MM.1S (cell line): Measurements from ENCODE around the gene LEUTX.
A peak's percentile ranks its signal among the peaks of the same experiment; 100 is the strongest.

Experiments used
- DNase-seq: peaks from one replicate; pipeline ENCODE4 v3.0.0-alpha.2; 2015
- H2AFZ ChIP-seq: fragments of 300-600 bp; sonication (generic); 2 replicates; pipeline ENCODE4 v1.6.0; 2016; ENCODE audit warnings: antibody characterized with exemption, low read length
- H3F3A ChIP-seq: fragments of 300-600 bp; sonication (generic); 2 replicates; pipeline ENCODE4 v1.6.1; 2016; ENCODE audit warnings: mild to moderate bottlenecking, antibody characterized with exemption, low read length, moderate library complexity, mixed read lengths; ENCODE audit not compliant: insufficient read depth
- H3K27ac ChIP-seq: fragments of 300-600 bp; sonication (generic); 2 replicates; pipeline ENCODE4 v1.5.1; 2016; ENCODE audit warnings: mild to moderate bottlenecking, low read length
- H3K27me3 ChIP-seq: fragments of 300-600 bp; sonication (generic); replicated peaks from 2 replicates; pipeline ENCODE4 v1.6.0; 2016; ENCODE audit warnings: low read length; ENCODE audit not compliant: insufficient read depth
- H3K36me3 ChIP-seq: fragments of 300-600 bp; sonication (generic); replicated peaks from 2 replicates; pipeline ENCODE4 v1.6.1; 2016; ENCODE audit warnings: mild to moderate bottlenecking, low read length, mixed read lengths; ENCODE audit not compliant: insufficient read depth
- H3K4me1 ChIP-seq: fragments of 300-600 bp; sonication (generic); 2 replicates; pipeline ENCODE4 v1.6.1; 2016; ENCODE audit warnings: low read length, mixed read lengths
- H3K4me2 ChIP-seq: fragments of 300-600 bp; sonication (generic); 2 replicates; pipeline ENCODE4 v1.6.0; 2016; ENCODE audit warnings: low read depth, low read length
- H3K4me3 ChIP-seq: fragments of 300-600 bp; sonication (generic); 2 replicates; pipeline ENCODE4 v1.5.1; 2016; ENCODE audit warnings: low read length, mixed read lengths
- H3K79me2 ChIP-seq: fragments of 300-600 bp; sonication (generic); 2 replicates; pipeline ENCODE4 v1.6.1; 2016; ENCODE audit warnings: mixed run types, low read length, mixed read lengths
- H3K9ac ChIP-seq: fragments of 300-600 bp; sonication (generic); 2 replicates; pipeline ENCODE4 v1.6.1; 2016; ENCODE audit warnings: low read length, mixed read lengths
- H3K9me2 ChIP-seq: fragments of 300-600 bp; sonication (generic); replicated peaks from 2 replicates; pipeline ENCODE4 v1.6.1; 2016; ENCODE audit warnings: mild to moderate bottlenecking, low read length, mixed read lengths; ENCODE audit not compliant: insufficient read depth
- H3K9me3 ChIP-seq: fragments of 300-600 bp; sonication (generic); replicated peaks from 2 replicates; pipeline ENCODE4 v1.6.1; 2016; ENCODE audit warnings: mild to moderate bottlenecking, low read length, mixed read lengths; ENCODE audit not compliant: insufficient read depth
- H4K20me1 ChIP-seq: fragments of 300-600 bp; sonication (generic); 2 replicates; pipeline ENCODE4 v1.6.1; 2016; ENCODE audit warnings: mild to moderate bottlenecking, low read length, moderate library complexity, mixed read lengths; ENCODE audit not compliant: insufficient read depth
- EZH2 ChIP-seq: fragments of 300-600 bp; sonication (generic); optimal IDR thresholded peaks from 2 replicates; pipeline ENCODE3; 2017; ENCODE audit warnings: low read depth, mild to moderate bottlenecking, antibody characterized with exemption, low read length, mixed read lengths
- EZH2phosphoT487 ChIP-seq: fragments of 300-600 bp; sonication (generic); IDR thresholded peaks from 2 replicates; pipeline ENCODE4 v1.6.1; 2018; ENCODE audit warnings: antibody characterized with exemption, low read length
- TF ChIP-seq, protein P1 (sequence below): fragments of 300-600 bp; sonication (generic); IDR thresholded peaks from 2 replicates; pipeline ENCODE4 v1.5.1; 2016; ENCODE audit warnings: antibody characterized with exemption, low read length, mixed read lengths

The LEUTX gene

DNA sequence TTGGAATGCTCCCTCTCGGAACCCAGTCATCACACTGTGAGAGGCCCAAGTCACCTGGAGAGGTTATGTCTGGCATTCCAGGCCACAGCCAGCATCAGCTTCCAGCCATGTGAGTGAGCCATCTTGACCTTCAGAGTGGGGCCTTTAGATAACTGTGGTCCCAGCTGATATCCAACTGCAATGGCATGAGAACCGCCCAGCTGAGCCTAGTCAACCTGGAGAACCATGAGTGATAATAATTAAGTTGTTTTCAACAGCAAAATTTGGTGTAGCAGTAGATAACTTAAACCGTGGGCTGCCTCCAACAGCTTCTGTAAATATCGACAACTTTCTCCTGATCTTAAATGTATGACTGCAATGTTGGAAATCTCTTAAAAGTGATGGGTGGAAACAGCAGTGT lies 30.7 kb downstream of the LEUTX start:
- H3K79me2 ChIP-seq = no peaks in the 10 kb centered on the region
- no peaks in the 10 kb centered on the region for H3K9me2 ChIP-seq
- no peak overlapping the region for H3K4me3 ChIP-seq
- no peak overlapping the region for H2AFZ ChIP-seq
- TF ChIP-seq EZH2 (no peak), EZH2phosphoT487 (no peak)
- TF ChIP-seq, protein P1, sequence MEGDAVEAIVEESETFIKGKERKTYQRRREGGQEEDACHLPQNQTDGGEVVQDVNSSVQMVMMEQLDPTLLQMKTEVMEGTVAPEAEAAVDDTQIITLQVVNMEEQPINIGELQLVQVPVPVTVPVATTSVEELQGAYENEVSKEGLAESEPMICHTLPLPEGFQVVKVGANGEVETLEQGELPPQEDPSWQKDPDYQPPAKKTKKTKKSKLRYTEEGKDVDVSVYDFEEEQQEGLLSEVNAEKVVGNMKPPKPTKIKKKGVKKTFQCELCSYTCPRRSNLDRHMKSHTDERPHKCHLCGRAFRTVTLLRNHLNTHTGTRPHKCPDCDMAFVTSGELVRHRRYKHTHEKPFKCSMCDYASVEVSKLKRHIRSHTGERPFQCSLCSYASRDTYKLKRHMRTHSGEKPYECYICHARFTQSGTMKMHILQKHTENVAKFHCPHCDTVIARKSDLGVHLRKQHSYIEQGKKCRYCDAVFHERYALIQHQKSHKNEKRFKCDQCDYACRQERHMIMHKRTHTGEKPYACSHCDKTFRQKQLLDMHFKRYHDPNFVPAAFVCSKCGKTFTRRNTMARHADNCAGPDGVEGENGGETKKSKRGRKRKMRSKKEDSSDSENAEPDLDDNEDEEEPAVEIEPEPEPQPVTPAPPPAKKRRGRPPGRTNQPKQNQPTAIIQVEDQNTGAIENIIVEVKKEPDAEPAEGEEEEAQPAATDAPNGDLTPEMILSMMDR = no peak
- H3F3A ChIP-seq = no peaks in the 10 kb centered on the region
- no peaks in the 10 kb centered on the region for H3K4me1 ChIP-seq
- H3K27ac ChIP-seq = no peak overlapping the region
- no peak overlapping the region for H3K4me2 ChIP-seq
- H4K20me1 ChIP-seq = no peaks in the 10 kb centered on the region
- H3K9ac ChIP-seq = no peak overlapping the region
- no peaks in the 10 kb centered on the region for H3K9me3 ChIP-seq
- no peak for DNase-seq
- no peaks in the 10 kb centered on the region for H3K27me3 ChIP-seq
- no peaks in the 10 kb centered on the region for H3K36me3 ChIP-seq

DNA sequence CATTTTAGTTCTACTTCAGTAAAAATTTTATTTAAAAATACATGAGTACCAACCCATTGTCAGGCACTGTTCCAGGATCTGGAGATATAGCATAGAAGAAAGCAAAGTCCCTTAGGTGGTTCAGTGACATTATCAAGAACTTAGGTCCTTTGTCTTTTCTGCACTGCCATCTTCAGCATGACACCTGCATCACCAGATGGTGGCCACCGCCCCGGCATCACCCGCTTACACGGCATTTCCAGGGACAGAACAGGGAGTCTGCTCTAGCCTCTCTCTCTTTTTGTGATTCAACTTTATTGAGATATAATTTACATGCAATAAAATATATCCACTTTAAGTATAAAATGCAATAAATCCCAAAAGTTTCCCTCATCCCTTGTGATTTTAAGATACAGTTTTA lies 31.8 kb downstream of the LEUTX start:
- peak; percentile 44 for DNase-seq
- Histone ChIP-seq H3K9me3 (no peaks in the 10 kb centered on the region), H3K79me2 (no peaks in the 10 kb centered on the region), H3K27me3 (no peaks in the 10 kb centered on the region), H3K27ac (no peak overlapping the region), H3K4me1 (no peaks in the 10 kb centered on the region), H3K4me3 (no peak overlapping the region), H4K20me1 (no peaks in the 10 kb centered on the region), H3K4me2 (no peak overlapping the region), H3F3A (no peaks in the 10 kb centered on the region), H2AFZ (no peak overlapping the region), H3K9me2 (no peaks in the 10 kb centered on the region), H3K36me3 (no peaks in the 10 kb centered on the region), H3K9ac (no peak overlapping the region)
- TF ChIP-seq EZH2 (no peak), EZH2phosphoT487 (no peak)
- TF ChIP-seq, protein P1 = peak; percentile 20; the same call in 1 of the 2 replicates

DNA sequence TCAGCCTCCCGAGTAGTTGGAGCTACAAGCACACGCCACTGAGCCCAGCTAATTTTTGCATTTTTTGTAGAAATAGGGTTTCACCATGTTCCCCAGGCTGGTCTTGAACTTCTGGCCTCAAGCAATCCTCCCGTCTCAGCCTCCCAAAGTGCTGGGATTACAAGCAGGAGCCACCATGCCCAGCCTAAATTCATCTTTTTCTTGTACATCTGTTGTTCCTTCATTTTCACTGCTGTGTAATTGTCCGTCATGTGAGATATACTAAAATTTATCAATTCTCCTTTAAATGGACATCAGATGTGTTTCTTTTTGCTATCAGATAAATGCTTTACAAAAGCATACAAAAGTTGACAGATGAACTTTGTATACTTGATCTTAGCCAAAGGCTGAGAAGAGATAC lies 32.4 kb downstream of the LEUTX start:
- no peaks in the 10 kb centered on the region for H3K79me2 ChIP-seq
- H3K9ac ChIP-seq = no peak overlapping the region
- no peaks in the 10 kb centered on the region for H3K4me1 ChIP-seq
- H3F3A ChIP-seq = no peaks in the 10 kb centered on the region
- H3K4me2 ChIP-seq = no peak overlapping the region
- H3K4me3 ChIP-seq = no peak overlapping the region
- no peaks in the 10 kb centered on the region for H3K36me3 ChIP-seq
- H2AFZ ChIP-seq = no peak overlapping the region
- no peaks in the 10 kb centered on the region for H3K9me3 ChIP-seq
- TF ChIP-seq EZH2 (no peak), EZH2phosphoT487 (no peak)
- TF ChIP-seq, protein P1 = no peak
- no peaks in the 10 kb centered on the region for H3K27me3 ChIP-seq
- no peak overlapping the region for H3K27ac ChIP-seq
- H4K20me1 ChIP-seq = no peaks in the 10 kb centered on the region
- H3K9me2 ChIP-seq = no peaks in the 10 kb centered on the region
- DNase-seq = no peak
